HPDE6-E6E7 (cell line): ENCODE data around the gene SH3PXD2A.
A peak's percentile ranks its signal among the peaks of the same experiment; 100 is the strongest.

Source experiments
- DNase-seq: peaks from one replicate; pipeline ENCODE4 v3.0.0; 2011; ENCODE audit warnings: missing footprints; ENCODE audit errors: extremely low spot score

The SH3PXD2A gene

GRCh38 chr10:103874730-103875129, 19.4 kb upstream of the SH3PXD2A start:
- DNase-seq = no peak

GRCh38 chr10:103872137-103872931, 17.0 kb upstream of the SH3PXD2A start:
- peak; percentile 88 for DNase-seq

GRCh38 chr10:103871006-103871405, 15.6 kb upstream of the SH3PXD2A start:
- DNase-seq = no peak

GRCh38 chr10:103870516-103870915, 15.1 kb upstream of the SH3PXD2A start:
- peak; percentile 68 for DNase-seq

- DNase-seq = no peak
Observed at GRCh38 chr10:103869336-103869735, 14.0 kb upstream of the SH3PXD2A start.

- no peak for DNase-seq
Observed at GRCh38 chr10:103868200-103868599, 12.8 kb upstream of the SH3PXD2A start.

GRCh38 chr10:103861505-103861904, 6.1 kb upstream of the SH3PXD2A start:
- no peak for DNase-seq

- DNase-seq = no peak
Observed at GRCh38 chr10:103859161-103860086, 4.0 kb upstream of the SH3PXD2A start.

- no peak for DNase-seq
Observed at GRCh38 chr10:103858360-103858759, 3.0 kb upstream of the SH3PXD2A start.

- no peak for DNase-seq
Observed at GRCh38 chr10:103856797-103857170, 1.4 kb upstream of the SH3PXD2A start.

- no peak for DNase-seq
Observed at GRCh38 chr10:103855852-103856796, 748 bp upstream of the SH3PXD2A start.

GRCh38 chr10:103854686-103855391, 537 bp downstream of the SH3PXD2A start:
- DNase-seq = no peak

- DNase-seq = no peak
Observed at GRCh38 chr10:103854265-103854685, 1.1 kb downstream of the SH3PXD2A start.

- DNase-seq = no peak
Observed at GRCh38 chr10:103853428-103854264, 1.7 kb downstream of the SH3PXD2A start.

- no peak for DNase-seq
Observed at GRCh38 chr10:103852856-103853255, 2.5 kb downstream of the SH3PXD2A start.

- no peak for DNase-seq
Observed at GRCh38 chr10:103852189-103852711, 3.1 kb downstream of the SH3PXD2A start.

GRCh38 chr10:103851261-103851660, 4.1 kb downstream of the SH3PXD2A start:
- no peak for DNase-seq

GRCh38 chr10:103850572-103850895, 4.8 kb downstream of the SH3PXD2A start:
- no peak for DNase-seq

GRCh38 chr10:103849880-103850571, 5.3 kb downstream of the SH3PXD2A start:
- peak; percentile 53 for DNase-seq
